ENCODE data around the gene TNFSF10. TPM values are rescaled to one million over a fixed set of nuclear protein-coding genes. Genes with fewer than 3 reads are reported as not detected.

TNFSF10 gene
- total RNA-seq, 1 experiment from 2014 or later: 2.2 TPM

GRCh38 chr3:172546628-172547214 lies 23.5 kb upstream of the TNFSF10 start:
- no peak for DNase-seq (ENCODE audit: low read depth)
- in situ Hi-C loops (cut with HindIII; ENCODE audit: low pct_unique_long_range_greater_than_20kb, low sequenced_read_pairs): no loop called here

DNA sequence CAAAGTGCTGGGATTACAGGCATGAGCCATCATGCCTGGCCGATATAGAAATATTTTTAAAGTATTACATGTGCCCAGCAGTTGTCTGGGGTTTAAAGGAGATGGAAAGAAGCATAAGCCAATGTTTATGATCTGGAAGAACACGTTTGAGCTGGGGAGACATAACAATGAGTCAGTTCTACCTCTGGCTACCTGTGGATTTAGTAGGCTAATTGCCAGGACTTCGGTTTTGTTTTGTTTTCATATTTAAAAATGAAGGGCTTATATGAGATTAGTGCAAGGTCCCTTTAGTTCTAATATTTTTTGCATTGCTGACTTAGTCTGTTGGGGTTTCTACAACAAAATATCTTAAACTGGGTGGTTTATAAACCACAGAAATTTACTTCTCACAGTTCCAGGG lies 22.9 kb upstream of the TNFSF10 start:
- in situ Hi-C loops (cut with HindIII; ENCODE audit: low pct_unique_long_range_greater_than_20kb, low sequenced_read_pairs): no loop called here
- no peak for DNase-seq (ENCODE audit: low read depth)

- in situ Hi-C loops (cut with HindIII; ENCODE audit: low pct_unique_long_range_greater_than_20kb, low sequenced_read_pairs): no loop called here
- no peak for DNase-seq (ENCODE audit: low read depth)
These were observed 21.2 kb upstream of the TNFSF10 start for GRCh38 chr3:172544404-172544803.

DNA sequence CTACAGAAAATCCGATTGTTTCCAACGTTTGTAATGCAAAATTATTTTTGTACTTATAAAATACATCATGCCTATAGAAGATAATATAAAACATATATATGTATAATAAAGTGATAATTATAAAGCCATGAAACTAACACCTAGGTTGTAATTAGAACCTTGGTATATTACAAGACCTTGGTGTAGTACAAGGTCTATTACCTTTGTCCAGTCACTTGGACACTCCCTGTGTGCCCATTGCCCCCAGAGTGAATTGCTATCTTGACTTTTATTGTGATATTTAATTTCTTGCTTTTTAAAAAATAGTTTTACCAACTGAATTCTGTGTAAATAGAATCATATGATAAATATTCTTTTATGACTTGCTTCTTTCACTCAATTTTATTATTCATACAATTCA lies 20.7 kb upstream of the TNFSF10 start:
- in situ Hi-C loops (cut with HindIII; ENCODE audit: low pct_unique_long_range_greater_than_20kb, low sequenced_read_pairs): no loop called here
- no peak for DNase-seq (ENCODE audit: low read depth)

- in situ Hi-C loops (cut with HindIII; ENCODE audit: low pct_unique_long_range_greater_than_20kb, low sequenced_read_pairs): no loop called here
- DNase-seq (ENCODE audit: low read depth): no peak
These were observed 20.2 kb upstream of the TNFSF10 start for GRCh38 chr3:172543419-172543818.

- in situ Hi-C loops (cut with HindIII; ENCODE audit: low pct_unique_long_range_greater_than_20kb, low sequenced_read_pairs): no loop called here
- no peak for DNase-seq (ENCODE audit: low read depth)
These were observed 19.8 kb upstream of the TNFSF10 start for GRCh38 chr3:172542999-172543398.

GRCh38 chr3:172541945-172542488 lies 18.8 kb upstream of the TNFSF10 start:
- in situ Hi-C loops (cut with HindIII; ENCODE audit: low pct_unique_long_range_greater_than_20kb, low sequenced_read_pairs): no loop called here
- DNase-seq (ENCODE audit: low read depth): no peak

- in situ Hi-C loops (cut with HindIII; ENCODE audit: low pct_unique_long_range_greater_than_20kb, low sequenced_read_pairs): no loop called here
- no peak for DNase-seq (ENCODE audit: low read depth)
These were observed 16.8 kb upstream of the TNFSF10 start for GRCh38 chr3:172540049-172540448.

DNA sequence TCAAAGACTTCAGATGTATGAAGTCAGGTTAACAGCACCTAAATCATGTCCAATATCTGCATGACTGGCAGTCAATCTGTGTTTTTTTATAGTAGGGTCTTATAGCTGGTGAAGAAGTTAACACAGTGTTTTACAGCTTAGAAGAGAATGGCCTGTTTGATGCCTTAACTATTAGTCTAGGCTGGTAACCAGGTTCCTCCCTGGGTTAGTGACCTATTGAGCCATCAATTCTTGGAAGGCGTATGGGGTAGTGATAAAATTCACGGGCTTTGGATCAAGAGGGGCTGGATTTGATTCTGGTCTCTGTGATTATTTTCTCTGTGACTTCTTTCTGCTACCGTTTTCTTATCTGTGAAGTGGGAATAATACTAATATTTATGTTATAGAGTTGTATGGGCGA lies 16.0 kb upstream of the TNFSF10 start:
- no peak for DNase-seq (ENCODE audit: low read depth)
- in situ Hi-C loops (cut with HindIII; ENCODE audit: low pct_unique_long_range_greater_than_20kb, low sequenced_read_pairs): no loop called here

- DNase-seq (ENCODE audit: low read depth): no peak
- in situ Hi-C loops (cut with HindIII; ENCODE audit: low pct_unique_long_range_greater_than_20kb, low sequenced_read_pairs): no loop called here
These were observed 15.3 kb upstream of the TNFSF10 start for GRCh38 chr3:172538368-172539151.

- in situ Hi-C loops (cut with HindIII; ENCODE audit: low pct_unique_long_range_greater_than_20kb, low sequenced_read_pairs): no loop called here
- no peak for DNase-seq (ENCODE audit: low read depth)
These were observed 14.4 kb upstream of the TNFSF10 start for GRCh38 chr3:172537507-172538158.

- in situ Hi-C loops (cut with HindIII; ENCODE audit: low pct_unique_long_range_greater_than_20kb, low sequenced_read_pairs): no loop called here
- no peak for DNase-seq (ENCODE audit: low read depth)
These were observed 13.8 kb upstream of the TNFSF10 start for GRCh38 chr3:172536993-172537419.

DNA sequence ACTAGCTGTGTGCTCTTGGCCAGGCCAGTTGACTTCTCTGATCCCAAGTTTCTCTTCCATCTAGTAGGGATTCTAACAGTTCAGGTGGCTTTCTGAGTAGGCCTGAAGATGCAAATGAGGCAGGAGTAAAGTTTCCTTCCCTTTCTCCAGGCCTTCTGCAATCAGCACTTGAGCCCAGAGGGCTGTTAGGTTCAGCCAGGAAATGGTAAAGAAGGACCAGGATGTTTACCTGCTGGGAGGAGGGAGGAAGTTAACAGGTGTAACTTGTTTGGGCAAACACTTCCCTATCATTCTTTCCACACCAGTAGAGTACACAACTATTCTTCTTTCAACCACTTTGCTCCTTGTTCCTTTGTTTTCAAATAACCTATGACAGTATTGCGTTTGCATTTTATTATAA lies 13.3 kb upstream of the TNFSF10 start:
- in situ Hi-C loops (cut with HindIII; ENCODE audit: low pct_unique_long_range_greater_than_20kb, low sequenced_read_pairs): no loop called here
- DNase-seq (ENCODE audit: low read depth): no peak

- in situ Hi-C loops (cut with HindIII; ENCODE audit: low pct_unique_long_range_greater_than_20kb, low sequenced_read_pairs): no loop called here
- DNase-seq (ENCODE audit: low read depth): no peak
These were observed 7.3 kb upstream of the TNFSF10 start for GRCh38 chr3:172530566-172530965.

DNA sequence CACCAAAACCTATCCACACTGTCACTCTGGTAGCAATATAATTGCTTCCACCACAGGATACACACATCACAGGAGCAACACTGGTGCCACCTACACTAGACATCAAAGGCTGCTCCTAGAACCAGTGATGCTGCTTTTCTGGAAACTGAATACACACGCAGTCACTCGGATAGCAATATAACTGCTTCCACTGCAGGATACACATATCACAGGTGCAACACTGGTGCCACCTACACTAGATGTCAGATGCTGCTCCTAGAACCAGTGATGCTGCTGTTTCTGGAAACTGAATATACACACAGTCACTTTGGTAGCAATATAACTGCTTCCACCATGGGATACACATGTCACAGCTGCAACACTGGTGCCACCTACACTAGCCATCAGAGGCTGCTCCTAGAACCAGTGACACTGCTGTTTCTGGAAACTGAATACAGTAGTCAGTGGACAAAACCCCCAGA lies 6.9 kb upstream of the TNFSF10 start:
- in situ Hi-C loops (cut with HindIII; ENCODE audit: low pct_unique_long_range_greater_than_20kb, low sequenced_read_pairs): no loop called here
- no peak for DNase-seq (ENCODE audit: low read depth)

GRCh38 chr3:172528677-172529076 lies 5.4 kb upstream of the TNFSF10 start:
- no peak for DNase-seq (ENCODE audit: low read depth)
- in situ Hi-C loops (cut with HindIII; ENCODE audit: low pct_unique_long_range_greater_than_20kb, low sequenced_read_pairs): no loop called here

- no peak for DNase-seq (ENCODE audit: low read depth)
- in situ Hi-C loops (cut with HindIII; ENCODE audit: low pct_unique_long_range_greater_than_20kb, low sequenced_read_pairs): no loop called here
These were observed 4.1 kb upstream of the TNFSF10 start for GRCh38 chr3:172527306-172527705.

DNA sequence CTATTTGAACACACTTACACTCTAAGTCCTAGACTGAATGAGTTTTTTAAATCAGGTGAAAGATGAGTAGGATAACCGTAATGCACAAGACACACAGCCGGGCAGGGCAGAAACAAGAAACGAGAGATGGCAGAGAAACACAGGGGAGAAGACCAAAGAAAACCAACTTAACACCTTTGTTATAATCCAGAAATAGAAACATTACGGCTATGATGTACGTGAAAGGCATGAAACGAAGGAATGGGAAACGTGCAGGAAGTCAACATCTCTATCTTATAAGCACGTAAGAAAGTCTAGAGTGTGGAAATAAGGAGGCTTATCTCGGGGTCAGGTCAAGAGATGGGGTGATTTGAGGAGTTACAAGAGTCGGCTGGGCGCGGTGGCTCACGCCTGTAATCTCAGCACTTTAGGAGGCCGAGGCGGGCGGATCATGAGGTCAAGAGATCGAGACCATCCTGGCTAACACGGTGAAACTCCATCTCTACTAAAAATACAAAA lies 1.9 kb upstream of the TNFSF10 start:
- DNase-seq (ENCODE audit: low read depth): no peak
- in situ Hi-C loops (cut with HindIII; ENCODE audit: low pct_unique_long_range_greater_than_20kb, low sequenced_read_pairs): no loop called here

GRCh38 chr3:172524611-172525010 lies 1.4 kb upstream of the TNFSF10 start:
- DNase-seq (ENCODE audit: low read depth): no peak
- in situ Hi-C loops (cut with HindIII; ENCODE audit: low pct_unique_long_range_greater_than_20kb, low sequenced_read_pairs): no loop called here

All from Caki2 (cell line).